GM12878 (cell line): Measurements from ENCODE around the gene LAMA2. TPM values are rescaled to one million over a fixed set of nuclear protein-coding genes. Genes with fewer than 3 reads are reported as not detected.

ENCODE experiments used
- ATAC-seq: fragments of 200-7000 bp; cut with Tn5 transposase; 3 replicates; pipeline ENCODE4 v1.9.1; 2020; ENCODE audit warnings: mild to moderate bottlenecking, moderate library complexity
- BruUV-seq: library from RNA; stranded (reverse); fragments of 400-500 nt; replicated peaks from 2 replicates; lab custom pipeline; 2021; lab: Mats Ljungman, UMichigan
- CTCF ChIA-PET: fragments of 300-600 bp; sonication (Branson Sonifier 250); formaldehyde crosslinking; extraction: SDS; loops from one replicate; lab custom pipeline; 2021; ENCODE audit warnings: inconsistent platforms; lab: Yijun Ruan, JAX
- POLR2A ChIA-PET: fragments of 350-600 bp; formaldehyde crosslinking; extraction: SDS; loops from one replicate; lab custom pipeline; 2021; ENCODE audit warnings: inconsistent platforms; lab: Charles Lee
- RAD21 ChIA-PET: fragments of 300-600 bp; sonication (Branson Sonifier 250); formaldehyde crosslinking; loops from one replicate; lab custom pipeline; 2023; ENCODE audit warnings: antibody characterized with exemption; ENCODE audit not compliant: unreplicated experiment; lab: Charles Lee
- SMC1A ChIA-PET: fragments of 300-600 bp; sonication (Branson Sonifier 250); formaldehyde crosslinking; loops from one replicate; lab custom pipeline; 2023; ENCODE audit not compliant: unreplicated experiment, uncharacterized antibody; lab: Charles Lee
- DNase-seq: peaks from one replicate; pipeline ENCODE4 v3.0.0-alpha.2; 2011; ENCODE audit warnings: low read depth, low spot score
- FAIRE-seq: peaks from 3 replicates; lab custom pipeline; 2011; peaks lifted over from hg19 to GRCh38; lab: Jason Lieb, UNC
- H2AFZ ChIP-seq: 2 replicates; pipeline ENCODE4 v1.6.0; 2011; ENCODE audit warnings: low read depth, low read length, control low read depth; ENCODE audit not compliant: control insufficient read depth
- H3K27ac ChIP-seq: 2 replicates; pipeline ENCODE4 v1.5.1; 2011; ENCODE audit warnings: control low read depth; ENCODE audit not compliant: control insufficient read depth, insufficient read depth
- H3K27me3 ChIP-seq, 2 experiments: replicated peaks in 1 of 2; 2 replicates each; pipeline versions ENCODE4 v1.6.0 to v1.6.1; 2011; ENCODE audit warnings: low read length in 1 of 2; ENCODE audit not compliant: control insufficient read depth in 2 of 2, insufficient read depth in 2 of 2
- H3K36me3 ChIP-seq, 2 experiments: 2 replicates each; pipeline ENCODE4 v1.5.1; 2011; ENCODE audit warnings: low read length in 1 of 2; ENCODE audit not compliant: control insufficient read depth in 2 of 2, insufficient read depth in 2 of 2
- H3K4me1 ChIP-seq: 2 replicates; pipeline ENCODE4 v1.6.1; 2011; ENCODE audit warnings: mild to moderate bottlenecking, low read length, moderate library complexity, mixed read lengths; ENCODE audit not compliant: control insufficient read depth, insufficient read depth
- H3K4me2 ChIP-seq: 2 replicates; pipeline ENCODE4 v1.6.0; 2011; ENCODE audit warnings: control low read depth; ENCODE audit not compliant: control insufficient read depth, insufficient read depth
- H3K4me3 ChIP-seq: fragments of 200-600 bp; sonication (generic); 2 replicates; pipeline ENCODE4 v1.5.1; 2016
- H3K79me2 ChIP-seq: 2 replicates; pipeline ENCODE4 v1.6.0; 2011; ENCODE audit warnings: low read length; ENCODE audit not compliant: control insufficient read depth, insufficient read depth
- H3K9ac ChIP-seq: 2 replicates; pipeline ENCODE4 v1.8.0; 2011; ENCODE audit warnings: low read length, control low read depth, mixed read lengths; ENCODE audit not compliant: control insufficient read depth, insufficient read depth
- H3K9me3 ChIP-seq: replicated peaks from 3 replicates; pipeline ENCODE4 v1.5.1; 2011; ENCODE audit warnings: mild to moderate bottlenecking, low read length; ENCODE audit not compliant: control insufficient read depth, insufficient read depth
- H4K20me1 ChIP-seq: 2 replicates; pipeline ENCODE4 v1.6.0; 2011; ENCODE audit not compliant: control insufficient read depth, insufficient read depth
- CBX5 ChIP-seq: sonication (generic); IDR thresholded peaks from 2 replicates; pipeline ENCODE4 v1.6.1; 2016; ENCODE audit warnings: low read depth, moderate library complexity, mild to moderate bottlenecking, inconsistent platforms
- FOXK2 ChIP-seq: fragments of 450-650 bp; IDR thresholded peaks from 2 replicates; pipeline ENCODE4 v1.6.1; 2017; ENCODE audit warnings: mild to moderate bottlenecking, moderate library complexity
- HDGF ChIP-seq: fragments of 450-650 bp; IDR thresholded peaks from 2 replicates; pipeline ENCODE4 v1.6.1; 2016; ENCODE audit warnings: antibody characterized with exemption
- IKZF2 ChIP-seq, 2 experiments: fragments of 450-650 bp; IDR thresholded peaks; 2 replicates each; pipeline ENCODE4 v1.6.1; 2017; ENCODE audit warnings: mild to moderate bottlenecking in 2 of 2, moderate library complexity in 2 of 2
- MXI1 ChIP-seq: fragments of 150-350 bp; IDR thresholded peaks from 2 replicates; pipeline ENCODE4 v1.6.1; 2011; ENCODE audit warnings: low read depth, mild to moderate bottlenecking, inconsistent platforms, low read length, improper control_type of control experiment
- NFYB ChIP-seq: IDR thresholded peaks from 2 replicates; pipeline ENCODE4 v1.6.1; 2011; ENCODE audit warnings: low read depth, mild to moderate bottlenecking, low read length, improper control_type of control experiment, moderate library complexity; ENCODE audit not compliant: insufficient read depth
- PML ChIP-seq: IDR thresholded peaks from 2 replicates; pipeline ENCODE4 v1.6.1; 2012; ENCODE audit warnings: low read length, inconsistent platforms
- RFX5 ChIP-seq: IDR thresholded peaks from 2 replicates; pipeline ENCODE4 v1.6.1; 2011; ENCODE audit warnings: low read depth, low read length, improper control_type of control experiment
- ZNF384 ChIP-seq: IDR thresholded peaks from 2 replicates; pipeline ENCODE4 v1.6.1; 2012; ENCODE audit warnings: low read depth, mild to moderate bottlenecking, low read length, improper control_type of control experiment, borderline replicate concordance
- ZNF622 ChIP-seq: fragments of 450-650 bp; IDR thresholded peaks from 2 replicates; pipeline ENCODE4 v1.6.1; 2017; ENCODE audit warnings: mild to moderate bottlenecking, inconsistent platforms
- WGBS: methylation state at CpG from one replicate; pipeline ENCODE4 v1.1.6; 2016; ENCODE audit warnings: low lambda C conversion rate; ENCODE audit not compliant: insufficient replicate concordance, insufficient coverage; ENCODE audit errors: missing lambda C conversion rate; 5-methylcytosine and 5-hydroxymethylcytosine counted together
- in situ Hi-C: fragments of 300-500 bp; cut with MboI; formaldehyde crosslinking; loops from 9 replicates; pipeline ENCODE4 v1.14.3; 2018; ENCODE audit warnings: mixed read lengths
- intact Hi-C: fragments of 100-400 bp; cut with micrococcal nuclease; formaldehyde crosslinking; loops from one replicate; pipeline ENCODE4 v1.14.2; 2022; ENCODE audit not compliant: unreplicated experiment
- polyA plus RNA-seq, 11 experiments: library from polyadenylated mRNA; depleted of rRNA in 4 of 11; unstranded in 6 of 11; stranded (reverse) in 5 of 11; fragments of >200 nt; fragmentation: Nextera tagmentation in 4 of 11; fragmentation: Illumina TruSeq in 1 of 11; extraction: Ambion mirVana in 4 of 11; extraction: Trizol in 1 of 11; gene quantifications; 1 replicate in 1 of 11; 2 replicates in 10 of 11; pipeline versions ENCODE4 v1.2.1 to v1.2.3, GENCODE V29; 2011 to 2016; ENCODE audit warnings: inconsistent platforms in 2 of 11, missing spikeins in 2 of 11, low read depth in 1 of 11
- total RNA-seq, 4 experiments: library from RNA; depleted of rRNA in 3 of 4; stranded (reverse); fragments of >200 nt in 3 of 4; fragmentation: Illumina TruSeq in 1 of 4; extraction: Trizol in 1 of 4; gene quantifications; 2 replicates each; pipeline versions ENCODE4 v1.2.1 to v1.2.3, GENCODE V29; 2013 to 2021
- TF ChIP-seq, protein P1 (sequence below): fragments of 450-650 bp; formaldehyde crosslinking; IDR thresholded peaks from 2 replicates; pipeline ENCODE4 v1.5.0; 2022; ENCODE audit warnings: mild to moderate bottlenecking, missing genetic modification characterization

The LAMA2 gene
- total and polyA plus RNA-seq, 10 of the 15 experiments (the other 5 are each of a cell fraction or from before 2014, with no cell fraction given): 0.04 to 2.0 (median 0.37) TPM; not detected in 1

DNA sequence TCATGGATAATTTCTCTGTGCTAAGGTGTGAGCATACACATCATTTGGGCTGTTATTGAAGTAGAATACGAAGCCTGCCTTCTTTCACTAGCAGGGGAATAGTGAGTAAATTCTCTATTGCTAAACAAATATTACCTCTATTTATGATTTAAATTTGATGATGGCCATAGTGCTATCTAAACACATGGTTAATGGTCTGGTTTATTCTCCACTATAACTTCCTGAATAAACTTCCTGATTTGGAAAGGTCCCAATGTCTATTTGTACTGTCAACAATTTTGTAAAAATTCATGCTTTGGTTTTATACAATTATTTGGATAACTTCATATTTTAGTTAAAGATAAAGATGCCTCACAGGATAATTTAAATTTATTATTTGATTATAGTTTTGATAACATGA lies 426.2 kb downstream of the LAMA2 start:
- no peak for DNase-seq
- FAIRE-seq: no peak
- CTCF ChIA-PET: no interaction called here
- SMC1A ChIA-PET: no interaction called here
- Histone ChIP-seq H3K9ac (no peak overlapping the region), H3K79me2 (no peaks in the 10 kb centered on the region), H3K4me1 (no peaks in the 10 kb centered on the region), H3K9me3 (no peaks in the 10 kb centered on the region), H2AFZ (no peak overlapping the region), H3K4me3 (no peak overlapping the region), H3K4me2 (no peak overlapping the region), H3K36me3 (no peaks in the 10 kb centered on the region), H4K20me1 (no peaks in the 10 kb centered on the region), H3K27ac (no peak overlapping the region), H3K27me3 (no peaks in the 10 kb centered on the region)
- no peak for ATAC-seq
- POLR2A ChIA-PET: no interaction called here
- no peak for TF ChIP-seq MXI1
- TF ChIP-seq IKZF2 (IDR thresholded peaks at IDR 0.05): no peak
- no peak for TF ChIP-seq RFX5
- TF ChIP-seq ZNF622: no peak
- no peak for TF ChIP-seq FOXK2
- no peak for TF ChIP-seq PML
- no peak for TF ChIP-seq NFYB
- TF ChIP-seq, protein P1, sequence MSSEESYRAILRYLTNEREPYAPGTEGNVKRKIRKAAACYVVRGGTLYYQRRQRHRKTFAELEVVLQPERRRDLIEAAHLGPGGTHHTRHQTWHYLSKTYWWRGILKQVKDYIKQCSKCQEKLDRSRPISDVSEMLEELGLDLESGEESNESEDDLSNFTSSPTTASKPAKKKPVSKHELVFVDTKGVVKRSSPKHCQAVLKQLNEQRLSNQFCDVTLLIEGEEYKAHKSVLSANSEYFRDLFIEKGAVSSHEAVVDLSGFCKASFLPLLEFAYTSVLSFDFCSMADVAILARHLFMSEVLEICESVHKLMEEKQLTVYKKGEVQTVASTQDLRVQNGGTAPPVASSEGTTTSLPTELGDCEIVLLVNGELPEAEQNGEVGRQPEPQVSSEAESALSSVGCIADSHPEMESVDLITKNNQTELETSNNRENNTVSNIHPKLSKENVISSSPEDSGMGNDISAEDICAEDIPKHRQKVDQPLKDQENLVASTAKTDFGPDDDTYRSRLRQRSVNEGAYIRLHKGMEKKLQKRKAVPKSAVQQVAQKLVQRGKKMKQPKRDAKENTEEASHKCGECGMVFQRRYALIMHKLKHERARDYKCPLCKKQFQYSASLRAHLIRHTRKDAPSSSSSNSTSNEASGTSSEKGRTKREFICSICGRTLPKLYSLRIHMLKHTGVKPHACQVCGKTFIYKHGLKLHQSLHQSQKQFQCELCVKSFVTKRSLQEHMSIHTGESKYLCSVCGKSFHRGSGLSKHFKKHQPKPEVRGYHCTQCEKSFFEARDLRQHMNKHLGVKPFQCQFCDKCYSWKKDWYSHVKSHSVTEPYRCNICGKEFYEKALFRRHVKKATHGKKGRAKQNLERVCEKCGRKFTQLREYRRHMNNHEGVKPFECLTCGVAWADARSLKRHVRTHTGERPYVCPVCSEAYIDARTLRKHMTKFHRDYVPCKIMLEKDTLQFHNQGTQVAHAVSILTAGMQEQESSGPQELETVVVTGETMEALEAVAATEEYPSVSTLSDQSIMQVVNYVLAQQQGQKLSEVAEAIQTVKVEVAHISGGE (CRISPR knock-in tag): no peak
- TF ChIP-seq CBX5: no peak
- no peak for TF ChIP-seq ZNF384
- no peak for TF ChIP-seq HDGF
- in situ Hi-C loops (no loop called here), intact Hi-C loops (no loop called here)
- WGBS: 33% methylated on average over 1 of the region's 1 CpG
- BruUV-seq: no TSS peak
- RAD21 ChIA-PET: no interaction called here
